T1000 (cell line): ENCODE measurements around the gene CFAP61.
"Not testable (repeated sequence)": the region's sequence is repeated elsewhere in the genome, so short reads cannot be mapped to it uniquely, and the experiment has no call there.

Experiments used
- DNase-seq: peaks from one replicate; lab custom pipeline; 2025; ENCODE audit warnings: mixed read lengths; lab: John Stamatoyannopoulos, UW

The CFAP61 gene

DNA sequence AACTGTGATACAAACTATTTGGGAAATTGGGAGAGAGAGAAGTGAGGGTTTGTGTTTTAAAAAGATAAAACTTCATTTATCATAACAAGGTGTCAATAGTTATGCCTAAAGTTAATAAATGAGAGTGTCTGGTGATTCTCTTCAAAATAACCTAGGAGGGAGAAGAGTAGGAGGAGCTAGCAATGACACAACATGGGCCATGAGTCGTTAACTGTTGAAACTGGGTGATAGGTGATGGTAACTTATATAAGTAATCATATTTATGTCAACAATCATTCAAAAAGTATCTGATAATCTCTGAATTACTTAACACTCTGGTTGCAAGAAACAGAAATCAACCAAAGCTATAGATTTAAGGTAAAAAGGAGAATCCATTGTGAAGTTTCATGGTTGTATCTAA is 268.8 kb downstream of the CFAP61 start:
- DNase-seq: no peak

DNA sequence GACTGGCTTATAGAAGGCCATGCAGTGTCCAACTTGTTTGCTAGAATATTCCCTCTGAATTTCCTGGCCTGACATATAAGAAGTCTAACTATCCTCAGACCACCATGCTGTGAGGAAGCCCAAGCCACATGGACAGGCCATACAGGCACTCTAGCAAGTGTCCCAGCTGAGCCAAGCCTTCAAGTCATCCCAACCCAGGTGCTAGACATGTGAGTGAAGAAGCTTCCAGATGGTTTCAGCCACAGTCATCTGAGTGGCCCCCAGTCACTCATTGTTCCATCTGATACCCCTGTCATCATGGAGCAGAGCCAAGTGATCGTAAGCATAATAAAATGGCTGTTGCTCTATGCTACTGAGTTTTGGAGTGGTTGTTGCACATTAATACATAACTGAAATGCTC is 269.6 kb downstream of the CFAP61 start:
- no peak for DNase-seq

DNA sequence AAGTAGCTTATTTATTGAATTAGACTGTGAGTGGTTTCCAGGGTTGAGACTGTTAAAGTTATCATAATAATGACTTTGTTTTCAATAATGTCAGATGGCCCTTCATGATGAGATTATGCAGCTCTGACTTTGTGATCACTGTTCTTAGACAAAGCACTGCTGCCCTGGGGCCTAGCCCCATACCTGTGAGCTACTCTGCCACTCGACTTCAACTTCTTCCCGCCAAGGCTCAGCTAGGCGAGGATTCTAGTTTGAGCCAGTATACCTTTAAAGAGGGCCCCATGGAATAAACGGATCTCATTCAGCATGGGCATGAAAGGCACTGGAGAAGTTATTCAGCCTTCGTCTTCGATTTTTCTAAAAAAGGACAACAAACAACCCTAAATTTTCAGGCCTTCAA is 270.6 kb downstream of the CFAP61 start:
- no peak for DNase-seq

DNA sequence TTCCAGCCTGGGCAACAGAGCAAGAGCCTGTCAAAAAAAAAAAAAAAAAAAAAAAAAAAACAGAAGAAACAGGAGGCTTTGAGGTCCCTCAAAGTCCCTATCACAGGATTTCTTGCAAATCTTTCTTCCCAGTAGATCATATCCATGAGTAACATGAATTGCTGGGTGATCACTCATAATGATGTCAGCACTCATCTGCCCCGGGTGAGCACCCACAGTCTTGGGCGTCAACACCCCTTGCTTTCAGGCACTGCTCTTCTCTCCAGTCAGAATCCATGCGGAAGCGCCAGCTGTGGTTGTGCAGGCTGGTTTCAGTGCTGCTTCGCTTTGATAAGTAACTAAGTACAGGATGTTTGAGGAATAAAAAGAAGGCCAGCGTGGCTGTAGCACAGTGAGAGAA is 275.4 kb downstream of the CFAP61 start:
- no peak for DNase-seq

DNA sequence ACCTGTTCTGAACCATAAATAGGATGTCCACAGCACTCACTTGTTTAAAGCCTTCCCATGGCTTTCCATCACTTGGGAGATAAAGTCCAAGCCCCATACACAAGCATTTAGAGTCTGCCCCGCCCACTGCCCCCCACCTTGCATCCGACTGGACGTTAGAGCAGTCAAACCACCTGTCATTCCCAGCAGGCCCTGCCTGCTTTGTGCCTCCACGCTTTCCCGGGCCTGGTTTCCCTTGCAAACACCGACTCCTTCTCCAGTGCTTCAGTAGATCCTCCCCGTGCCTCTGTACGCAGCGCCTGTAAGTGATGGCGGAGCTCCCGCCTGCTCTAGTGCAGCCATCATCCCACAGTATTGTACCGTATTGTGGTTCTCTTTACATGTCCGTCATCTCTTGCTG is 277.2 kb downstream of the CFAP61 start:
- no peak for DNase-seq

DNA sequence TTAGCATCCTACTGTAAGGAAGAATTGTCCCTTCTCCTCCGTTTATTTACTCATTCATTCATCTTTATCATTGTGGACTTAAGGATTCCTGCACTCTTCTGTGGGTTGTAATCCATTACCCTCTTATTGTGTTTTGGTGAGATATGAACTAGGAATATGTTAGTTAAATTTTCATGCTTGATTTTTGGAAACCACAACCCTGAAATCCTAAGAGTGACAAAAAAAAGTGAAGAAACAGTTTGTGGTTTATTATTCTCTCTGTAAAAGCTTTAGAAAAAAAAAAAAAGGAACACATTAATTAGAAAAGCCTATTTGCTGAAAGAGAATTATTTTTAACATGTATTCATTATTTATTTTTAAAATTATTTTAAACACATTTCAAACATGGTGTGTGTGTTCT is 278.8 kb downstream of the CFAP61 start:
- no peak for DNase-seq

DNA sequence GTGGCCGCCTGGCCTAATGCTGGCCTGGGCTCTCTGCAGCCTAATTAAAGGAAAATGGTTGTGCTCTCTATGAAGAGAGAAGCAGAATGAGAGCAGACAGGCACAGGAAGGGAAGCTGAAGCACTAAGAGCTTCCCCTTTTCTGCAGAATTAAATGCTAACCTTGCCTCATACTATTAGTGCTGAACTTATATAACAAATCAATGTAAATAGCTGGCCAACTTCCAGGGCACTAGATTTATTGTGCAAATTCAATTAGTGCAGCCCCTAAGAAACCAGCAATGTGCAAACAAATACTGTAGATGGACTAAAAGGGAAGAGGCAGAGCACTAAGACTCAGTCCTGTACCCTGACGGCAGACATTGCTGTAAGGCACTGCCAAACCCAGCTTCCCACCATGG is 279.5 kb downstream of the CFAP61 start:
- no peak for DNase-seq

DNA sequence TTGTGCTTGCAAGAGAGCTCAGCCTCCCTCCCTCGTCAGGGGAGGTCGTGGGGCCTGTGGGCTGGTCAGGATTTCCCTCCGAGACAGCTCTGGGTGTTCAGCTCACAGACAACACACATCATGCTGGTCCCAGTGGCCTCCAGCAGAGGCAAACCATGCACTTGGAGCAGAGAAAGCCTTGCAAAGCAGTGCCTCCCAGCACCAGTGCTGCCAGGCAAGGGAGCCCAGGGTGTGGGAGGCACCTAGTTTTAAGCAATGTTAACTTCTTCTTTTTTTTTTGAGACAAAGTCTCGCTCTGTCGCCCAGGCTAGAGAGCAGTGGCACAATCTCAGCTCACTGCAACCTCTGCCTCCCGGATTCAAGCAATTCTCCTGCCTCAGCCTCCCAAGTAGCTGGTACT is 281.5 kb downstream of the CFAP61 start:
- DNase-seq: no peak

DNA sequence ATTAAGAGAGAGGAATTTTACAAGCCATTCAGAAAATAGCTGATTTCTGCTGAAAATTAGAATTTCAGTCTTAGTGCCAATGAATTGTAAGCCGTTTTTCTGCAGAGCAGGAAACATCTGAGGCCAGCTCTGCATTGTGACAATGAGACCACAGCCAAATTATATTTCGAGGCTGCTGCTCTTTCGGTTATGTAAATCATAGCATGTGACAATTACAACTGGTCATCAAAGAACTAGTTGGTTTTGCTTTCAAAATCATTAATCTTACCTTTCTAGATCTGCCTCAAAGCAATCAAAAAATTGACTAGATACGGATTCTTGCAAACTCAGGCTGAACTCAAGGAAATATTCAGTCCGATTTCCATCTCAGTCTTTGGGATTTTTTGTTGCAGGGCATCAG is 282.2 kb downstream of the CFAP61 start:
- no peak for DNase-seq

DNA sequence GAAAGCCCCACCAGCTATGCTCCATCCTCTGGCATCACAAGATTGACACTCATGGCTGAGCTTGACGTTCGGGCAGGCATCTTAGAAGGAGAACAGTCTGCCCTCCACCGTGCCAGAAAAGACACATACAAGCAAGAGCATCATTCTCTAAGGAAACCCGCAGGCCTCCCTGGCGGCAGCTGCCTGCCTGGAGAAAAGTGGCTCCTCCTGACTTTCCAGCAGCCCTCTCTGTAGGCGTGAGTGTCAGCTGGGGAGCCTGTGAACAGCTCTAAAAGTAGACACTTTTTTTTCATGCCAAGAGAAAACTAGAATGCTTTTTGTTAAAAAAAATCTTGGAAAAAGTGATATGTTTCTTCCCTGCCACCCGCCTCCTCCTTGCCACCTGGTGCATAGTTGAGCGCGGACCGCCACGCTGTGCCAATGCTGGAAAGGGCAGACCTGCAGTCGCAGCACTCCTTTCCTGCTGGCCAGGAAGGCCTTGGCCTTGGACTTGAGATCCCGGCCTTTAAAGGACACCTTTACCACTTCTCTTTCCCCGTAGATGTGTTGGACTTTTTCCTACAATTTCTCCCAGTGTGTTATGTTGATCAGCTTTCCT is 285.9 kb downstream of the CFAP61 start:
- no peak for DNase-seq

DNA sequence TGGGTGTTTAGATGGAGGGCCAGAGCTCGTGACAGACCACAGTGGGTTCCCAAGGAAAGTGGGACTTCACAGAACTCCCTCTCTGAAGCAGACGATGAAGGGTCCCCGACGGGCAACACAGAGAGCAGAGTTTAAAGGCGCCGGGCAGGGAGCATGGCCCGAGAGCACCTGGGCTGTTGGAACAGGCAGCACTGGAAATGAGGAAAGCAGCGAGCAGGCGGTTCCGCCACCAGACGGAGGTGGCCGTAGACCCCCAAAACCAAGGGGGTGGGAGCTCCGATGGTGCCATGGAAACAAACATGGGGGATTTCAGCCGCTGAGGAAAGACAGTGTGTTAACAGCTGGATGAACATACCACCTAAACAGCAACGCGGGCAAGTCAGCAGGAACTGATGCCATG is 288.1 kb downstream of the CFAP61 start:
- no peak for DNase-seq

DNA sequence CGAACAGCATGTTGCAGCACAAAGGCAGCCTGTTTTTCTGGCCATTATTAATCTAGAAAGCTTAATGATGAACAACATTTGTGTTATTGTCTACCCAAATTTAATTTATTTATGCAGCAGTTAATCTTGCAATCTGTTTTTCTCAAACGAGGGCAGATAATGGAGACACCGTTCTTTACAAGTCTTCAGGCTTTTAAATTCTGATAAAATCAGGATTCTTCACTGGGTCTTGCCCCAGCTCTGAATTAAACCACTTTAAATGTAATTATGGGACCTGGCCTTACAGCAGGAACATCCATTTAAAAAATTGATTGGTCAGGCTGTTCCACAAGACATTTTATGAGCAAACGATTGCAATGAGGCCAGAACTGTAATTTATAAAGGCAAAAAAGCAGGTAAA is 289.0 kb downstream of the CFAP61 start:
- no peak for DNase-seq

DNA sequence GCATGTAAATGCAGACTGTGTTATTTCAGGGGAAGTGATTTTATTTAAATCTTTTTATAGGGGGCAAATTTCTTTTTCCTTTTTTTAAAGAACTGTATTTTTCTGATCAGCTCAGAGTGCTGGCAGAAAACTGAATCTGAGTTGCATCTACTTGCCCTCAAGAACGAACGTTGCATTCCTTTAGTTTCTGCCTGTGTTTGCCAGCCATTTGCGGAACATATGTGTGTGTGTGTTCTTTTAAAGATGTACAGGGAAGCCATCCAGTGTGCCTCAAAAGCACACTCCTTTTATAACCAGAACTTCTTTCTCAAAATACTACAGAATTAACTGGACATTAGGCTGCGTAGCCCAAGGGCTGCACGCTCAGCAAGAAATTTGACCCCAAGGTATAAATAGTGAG is 289.7 kb downstream of the CFAP61 start:
- no peak for DNase-seq

DNA sequence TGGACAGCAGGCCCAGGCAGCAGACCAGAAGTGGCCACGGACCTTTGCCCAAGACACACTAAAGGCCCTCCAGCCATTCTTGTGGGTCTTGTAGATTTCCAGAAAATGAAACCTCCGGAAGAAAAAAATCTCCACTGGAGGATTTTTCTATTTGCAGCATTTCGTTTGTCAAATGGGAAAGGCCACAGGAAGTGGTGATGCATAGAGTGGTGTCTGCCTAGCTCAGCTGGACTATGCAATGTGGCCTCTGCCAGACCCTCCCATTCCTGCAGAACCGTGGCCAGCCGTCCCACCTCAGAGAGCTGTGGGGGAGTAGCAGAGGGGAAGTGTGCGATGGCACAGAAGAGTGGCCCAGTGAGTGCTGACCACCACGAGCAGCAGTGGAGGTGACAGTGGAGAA is 291.6 kb downstream of the CFAP61 start:
- DNase-seq: no peak

DNA sequence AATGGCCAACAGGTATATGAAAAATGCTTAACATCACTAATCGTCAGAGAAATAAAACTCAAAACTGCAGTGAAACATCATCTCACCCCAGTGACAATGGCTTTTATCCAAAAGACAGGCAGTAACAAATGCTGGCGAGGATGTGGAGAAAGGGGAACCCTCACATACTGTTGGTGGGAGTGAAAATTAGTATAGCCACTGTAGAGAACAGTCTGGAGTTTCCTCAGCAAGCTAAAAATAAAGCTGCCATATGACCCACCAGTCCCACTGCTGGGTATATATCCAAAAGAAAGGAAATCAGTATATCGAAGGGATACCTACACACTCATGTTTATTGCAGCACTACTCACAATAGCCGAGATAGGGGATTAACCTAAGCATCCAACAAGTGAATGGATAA is 292.1 kb downstream of the CFAP61 start:
- no peak for DNase-seq

DNA sequence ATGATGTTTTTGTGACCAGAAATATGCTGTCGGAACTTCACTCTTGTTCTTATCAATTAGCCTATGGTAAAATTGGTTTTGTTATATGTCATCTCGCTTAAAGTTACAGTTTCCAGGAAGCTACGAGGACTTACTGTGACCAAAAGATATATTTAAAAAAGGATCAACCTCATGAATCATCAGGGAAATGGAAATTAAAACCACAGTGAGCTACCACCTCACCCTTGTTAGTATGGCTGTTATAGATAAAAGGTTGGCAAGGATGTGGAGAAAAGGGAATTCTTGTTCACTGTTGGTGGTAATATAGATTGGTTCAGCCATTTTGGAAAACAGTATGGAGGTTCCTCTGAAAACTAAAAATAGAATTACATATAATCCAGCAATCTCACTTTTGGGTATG is 301.2 kb downstream of the CFAP61 start:
- DNase-seq: no peak

DNA sequence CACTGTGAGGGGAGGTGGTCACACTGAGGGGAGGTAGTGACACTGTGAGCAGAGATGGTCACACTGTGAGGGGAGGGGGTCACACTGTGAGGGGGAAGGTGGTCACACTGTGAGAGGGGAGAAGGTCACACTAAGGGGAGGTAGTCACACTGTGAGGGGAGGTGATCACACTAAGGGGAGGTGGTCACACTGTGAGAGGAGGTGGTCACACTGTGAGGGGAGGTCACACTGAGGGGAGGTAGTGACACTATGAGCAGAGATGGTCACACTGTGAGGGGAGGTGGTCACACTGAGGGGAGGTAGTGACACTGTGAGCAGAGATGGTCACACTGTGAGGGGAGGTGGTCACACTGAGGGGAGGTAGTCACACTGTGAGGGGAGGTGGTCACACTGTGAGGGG is 303.2 kb downstream of the CFAP61 start:
- DNase-seq: not testable (repeated sequence)

DNA sequence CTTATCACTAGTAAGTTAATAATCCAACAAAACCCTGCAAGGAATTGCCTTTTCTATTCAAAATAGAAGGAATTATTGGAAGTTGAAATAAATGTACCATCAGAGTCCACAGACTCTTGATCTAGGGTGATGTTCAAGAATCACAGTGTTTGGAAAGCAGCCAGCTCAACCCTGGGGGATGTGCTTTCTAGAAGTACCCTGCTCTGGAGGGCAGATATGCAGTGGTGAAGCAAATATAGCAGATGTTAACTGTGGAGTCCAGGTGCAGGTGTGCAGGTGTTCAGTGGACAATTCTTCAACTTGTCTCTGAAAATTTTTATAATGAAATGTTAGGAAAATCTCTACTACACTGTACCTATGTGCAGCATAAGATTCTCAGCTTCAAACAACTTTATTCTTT is 306.5 kb downstream of the CFAP61 start:
- DNase-seq: no peak

DNA sequence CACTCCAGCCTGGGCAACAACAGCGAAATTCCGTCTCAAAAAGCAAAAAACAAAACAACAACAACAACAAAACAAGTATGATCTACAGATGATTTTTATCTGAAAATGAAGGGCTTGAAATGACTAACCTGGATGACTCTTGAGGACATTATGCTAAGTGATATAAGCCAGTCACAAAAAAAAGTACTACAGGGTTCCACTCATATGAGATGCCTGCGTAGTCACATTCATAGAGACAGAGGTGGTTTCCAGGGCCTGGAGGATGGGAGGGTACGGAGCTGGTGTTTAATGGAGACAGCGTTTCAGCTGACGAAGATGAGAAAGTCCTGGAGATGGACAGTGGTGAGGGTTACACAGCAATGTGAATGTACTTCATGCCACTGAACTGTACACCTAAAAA is 307.3 kb downstream of the CFAP61 start:
- no peak for DNase-seq

DNA sequence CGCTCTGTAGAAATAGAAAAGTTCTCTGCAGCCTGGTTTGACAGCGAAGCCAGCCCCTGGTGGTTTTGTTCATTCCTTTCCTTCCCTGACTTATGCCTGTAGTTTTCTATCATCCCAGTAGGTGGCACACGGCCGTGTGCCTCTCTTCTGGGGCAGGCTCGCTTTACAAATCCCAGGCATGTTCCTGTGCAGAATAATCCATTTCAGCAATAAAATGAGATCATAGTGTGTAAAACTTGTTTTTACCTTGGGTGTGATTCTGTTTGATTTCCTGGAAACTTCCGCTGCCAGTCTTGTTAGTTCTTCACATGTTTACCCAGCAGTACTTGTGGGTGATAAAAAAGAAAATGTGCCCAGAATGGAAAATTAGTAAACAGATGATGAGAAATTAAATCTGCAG is 308.1 kb downstream of the CFAP61 start:
- DNase-seq: no peak

DNA sequence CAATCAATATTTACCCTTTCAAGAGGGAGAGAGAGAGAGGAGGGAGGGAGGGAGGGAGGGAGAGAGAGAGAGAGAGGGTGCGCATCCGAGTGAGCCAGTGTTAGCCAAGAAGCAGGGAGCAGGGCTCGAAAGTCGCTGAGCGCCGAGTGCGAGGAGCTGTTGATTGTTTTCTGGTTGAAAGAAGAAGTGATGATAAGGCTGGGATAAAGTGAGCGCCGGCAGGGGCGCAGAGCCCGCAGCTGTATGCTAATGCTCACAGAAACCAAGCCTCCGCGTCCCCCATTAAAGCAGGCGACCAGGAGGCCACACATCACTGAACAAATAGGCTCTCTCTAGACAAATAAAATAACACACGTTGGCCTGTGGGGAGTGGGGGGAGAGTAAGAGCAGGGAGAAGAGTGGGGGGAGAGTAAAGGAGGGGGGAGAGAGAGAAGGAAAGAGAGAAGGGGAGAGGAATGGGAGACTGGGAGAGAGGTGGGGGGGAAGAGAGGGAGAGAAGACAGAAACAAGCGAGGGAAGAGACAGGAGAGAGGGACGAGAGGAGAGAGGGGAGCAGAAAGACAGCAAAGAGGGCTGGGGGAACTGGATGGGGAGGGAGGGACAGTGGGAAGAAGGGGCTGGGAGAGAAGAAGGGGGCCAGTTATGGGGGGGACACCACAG is 310.6 kb downstream of the CFAP61 start:
- no peak for DNase-seq

DNA sequence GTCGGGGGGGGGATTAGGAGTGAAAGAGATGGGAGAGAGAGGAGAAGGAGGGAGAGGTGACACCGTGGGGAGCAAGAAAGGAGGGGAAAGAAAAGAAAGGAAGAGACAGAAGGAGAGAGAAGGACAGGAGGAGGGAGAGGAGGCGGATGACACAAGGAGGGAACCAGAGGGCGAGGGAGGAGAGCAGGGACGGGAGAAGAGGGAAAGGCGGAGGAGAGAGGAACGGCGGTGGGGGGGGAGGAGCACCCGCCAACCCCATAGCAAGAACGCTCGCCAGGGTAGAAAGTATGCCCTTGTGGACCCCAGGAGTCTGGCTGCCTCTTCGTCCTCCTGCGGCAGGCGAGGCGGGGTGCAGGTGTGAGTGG is 311.1 kb downstream of the CFAP61 start:
- DNase-seq: no peak

DNA sequence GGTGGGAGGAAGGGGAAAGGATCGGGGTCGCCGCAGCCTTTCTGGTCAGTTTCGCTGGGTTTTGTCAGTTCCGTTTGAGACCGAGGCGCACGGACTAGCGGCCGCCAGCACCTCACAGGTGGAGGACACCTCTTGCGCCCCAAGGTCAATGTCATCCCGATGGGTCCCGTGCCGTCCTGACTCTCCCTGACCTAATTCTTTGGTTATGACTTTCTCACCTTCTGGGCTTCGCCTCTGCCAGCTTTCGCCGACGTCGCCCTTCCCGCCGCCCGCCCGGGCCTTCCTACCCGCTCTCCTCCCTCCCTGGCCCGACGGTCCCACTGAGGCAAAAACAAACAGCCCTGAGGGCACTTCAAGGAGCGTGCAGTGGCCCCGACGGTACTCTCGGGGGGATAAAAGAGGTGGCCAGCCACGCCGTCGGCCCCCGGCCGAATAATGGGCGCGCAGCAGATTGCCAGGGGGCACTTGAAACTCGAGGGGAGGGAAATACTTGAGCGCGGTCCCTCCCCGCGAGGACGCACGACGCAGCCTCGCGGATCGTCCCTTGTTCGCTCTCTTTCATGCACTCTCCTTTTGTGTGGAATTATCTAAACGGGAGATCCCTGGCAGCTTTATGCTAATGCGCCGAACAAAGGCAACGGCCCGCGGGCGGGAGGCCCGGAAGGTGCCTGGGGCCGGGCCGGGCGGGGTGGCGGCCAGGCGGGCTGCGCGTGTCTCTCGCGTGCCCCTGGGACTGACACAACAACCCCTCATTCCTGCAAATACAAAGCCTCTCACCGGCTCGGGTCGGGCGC is 311.7 kb downstream of the CFAP61 start:
- no peak for DNase-seq
